ENCODE measurements around the gene ZNF518A.

GRCh38 chr10:96112531-96112930 lies 17.6 kb upstream of the ZNF518A start:
- TF ChIP-seq POLR2A (IDR thresholded peaks at IDR 0.05; ENCODE audit: borderline replicate concordance, extremely low read depth, insufficient read depth, insufficient read length), result no peak
- TF ChIP-seq YY1 (IDR thresholded peaks at IDR 0.05; ENCODE audit: extremely low read depth, insufficient replicate concordance, low read depth, low read length), result no peak
- TF ChIP-seq ELF1 (IDR thresholded peaks at IDR 0.05; ENCODE audit: borderline replicate concordance, low read depth), result no peak
- no peak for TF ChIP-seq CTCF (IDR thresholded peaks at IDR 0.05 in 2 of 3, conservative IDR thresholded peaks at IDR 0.05 in 1 of 3; ENCODE audit: borderline replicate concordance in 1 of 3, insufficient read depth in 1 of 3, low read depth in 2 of 3, low read length in 2 of 3)
- TF ChIP-seq POLR2AphosphoS5 (IDR thresholded peaks at IDR 0.05; ENCODE audit: low read depth, low read length), result no peak
- no peak for TF ChIP-seq EZH2 (IDR thresholded peaks at IDR 0.05)
- no peak for TF ChIP-seq EZH2phosphoT487 (IDR thresholded peaks at IDR 0.05; ENCODE audit: borderline replicate concordance)
- no peak for TF ChIP-seq ZNF274 (IDR thresholded peaks at IDR 0.05; ENCODE audit: low read depth, low read length)
- no peak for TF ChIP-seq ZBTB33 (IDR thresholded peaks at IDR 0.05; ENCODE audit: extremely low read depth, insufficient replicate concordance, low read length)
- TF ChIP-seq ZFX (IDR thresholded peaks at IDR 0.05), result no peak
- no peak for TF ChIP-seq EGR1 (IDR thresholded peaks at IDR 0.05; ENCODE audit: low read depth)
- TF ChIP-seq SP1 (IDR thresholded peaks at IDR 0.05; ENCODE audit: low read depth), result no peak

All from HCT116 (cell line).